Astrocyte of the spinal cord (primary cell): Measurements from ENCODE around the gene SGPL1.

Experiments used
- DNase-seq: peaks from one replicate; pipeline ENCODE4 v3.0.0; 2011; ENCODE audit warnings: low read depth, low spot score
- H3K4me3 ChIP-seq: 2 replicates; pipeline ENCODE4 v1.5.1; 2011; ENCODE audit warnings: low read depth, mild to moderate bottlenecking, low read length, moderate library complexity
- in situ Hi-C: cut with HindIII; loops from 2 replicates; pipeline ENCODE4 v1.10.0; 2017; ENCODE audit warnings: low sequenced_read_pairs
- TF ChIP-seq, protein P1 (sequence below): IDR thresholded peaks from 2 replicates; pipeline ENCODE4 v1.5.1; 2012; ENCODE audit warnings: low read depth, mild to moderate bottlenecking, low read length, inconsistent platforms

The SGPL1 gene

DNA sequence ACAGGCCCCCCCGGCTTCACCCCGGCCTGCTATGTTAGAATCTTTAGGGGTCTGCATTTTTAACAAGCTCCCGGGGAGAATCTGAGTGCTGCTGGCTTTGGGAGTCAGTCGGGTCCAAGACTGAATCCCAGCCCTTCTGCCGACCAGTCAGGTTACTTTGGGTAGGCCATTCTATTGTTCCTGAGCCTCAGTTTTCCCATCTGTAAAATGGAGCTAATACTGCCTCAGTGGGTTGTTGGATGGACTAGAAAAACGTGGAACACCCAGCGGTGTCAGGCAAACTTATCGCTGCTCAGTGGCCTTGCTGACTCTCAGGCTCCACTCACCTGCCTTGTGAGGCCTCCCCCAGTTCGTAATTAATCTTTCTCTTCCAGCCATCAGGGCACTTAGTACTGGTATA, 42.3 kb upstream of the SGPL1 start:
- TF ChIP-seq, protein P1, sequence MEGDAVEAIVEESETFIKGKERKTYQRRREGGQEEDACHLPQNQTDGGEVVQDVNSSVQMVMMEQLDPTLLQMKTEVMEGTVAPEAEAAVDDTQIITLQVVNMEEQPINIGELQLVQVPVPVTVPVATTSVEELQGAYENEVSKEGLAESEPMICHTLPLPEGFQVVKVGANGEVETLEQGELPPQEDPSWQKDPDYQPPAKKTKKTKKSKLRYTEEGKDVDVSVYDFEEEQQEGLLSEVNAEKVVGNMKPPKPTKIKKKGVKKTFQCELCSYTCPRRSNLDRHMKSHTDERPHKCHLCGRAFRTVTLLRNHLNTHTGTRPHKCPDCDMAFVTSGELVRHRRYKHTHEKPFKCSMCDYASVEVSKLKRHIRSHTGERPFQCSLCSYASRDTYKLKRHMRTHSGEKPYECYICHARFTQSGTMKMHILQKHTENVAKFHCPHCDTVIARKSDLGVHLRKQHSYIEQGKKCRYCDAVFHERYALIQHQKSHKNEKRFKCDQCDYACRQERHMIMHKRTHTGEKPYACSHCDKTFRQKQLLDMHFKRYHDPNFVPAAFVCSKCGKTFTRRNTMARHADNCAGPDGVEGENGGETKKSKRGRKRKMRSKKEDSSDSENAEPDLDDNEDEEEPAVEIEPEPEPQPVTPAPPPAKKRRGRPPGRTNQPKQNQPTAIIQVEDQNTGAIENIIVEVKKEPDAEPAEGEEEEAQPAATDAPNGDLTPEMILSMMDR, result no peak
- no peak overlapping the region for H3K4me3 ChIP-seq
- in situ Hi-C loops, result no loop called here
- DNase-seq, result no peak

DNA sequence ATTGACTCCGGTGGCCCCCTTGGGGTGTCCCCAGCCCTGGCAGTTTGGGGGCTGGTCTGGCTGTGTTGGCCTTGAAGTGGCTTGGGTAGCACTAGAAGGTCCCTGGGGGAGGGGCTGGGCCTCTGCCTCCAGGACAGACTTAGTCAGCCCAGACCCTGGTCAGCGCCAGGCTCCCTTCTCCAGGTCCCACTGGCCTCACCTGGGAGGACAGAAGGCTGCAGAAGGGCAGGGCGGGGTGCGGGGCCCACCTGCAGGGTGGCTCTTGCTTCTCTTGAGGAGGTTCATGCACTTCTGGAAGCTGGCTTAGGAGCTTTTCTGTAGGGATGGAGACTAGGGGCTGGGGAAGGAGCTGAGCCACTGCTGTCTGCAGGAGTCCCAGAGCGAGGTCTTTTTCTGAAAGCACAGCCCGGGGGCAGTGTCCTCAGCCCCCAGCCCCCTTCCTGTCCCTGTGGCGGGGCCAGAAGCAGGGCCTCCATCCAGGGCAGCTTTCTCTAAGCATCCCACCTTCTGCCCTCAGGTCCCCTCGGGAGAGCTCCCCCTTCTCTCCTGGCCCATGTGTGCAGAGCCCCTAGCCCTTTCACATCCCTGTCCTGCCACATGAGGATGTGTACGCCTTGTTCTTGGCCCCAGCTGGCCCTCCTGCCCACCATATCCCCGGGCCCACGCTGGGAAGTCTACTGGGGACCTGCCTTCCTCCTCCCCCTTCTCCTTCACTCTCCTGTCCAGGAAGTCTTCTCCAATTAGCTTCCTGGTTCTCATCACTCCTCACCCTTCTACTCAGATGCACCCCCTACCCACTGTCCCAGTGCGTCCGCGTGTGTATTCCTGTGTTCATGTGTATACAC, 41.6 kb upstream of the SGPL1 start:
- DNase-seq, result no peak
- no peak overlapping the region for H3K4me3 ChIP-seq
- TF ChIP-seq, protein P1, result no peak
- in situ Hi-C loops, result no loop called here

DNA sequence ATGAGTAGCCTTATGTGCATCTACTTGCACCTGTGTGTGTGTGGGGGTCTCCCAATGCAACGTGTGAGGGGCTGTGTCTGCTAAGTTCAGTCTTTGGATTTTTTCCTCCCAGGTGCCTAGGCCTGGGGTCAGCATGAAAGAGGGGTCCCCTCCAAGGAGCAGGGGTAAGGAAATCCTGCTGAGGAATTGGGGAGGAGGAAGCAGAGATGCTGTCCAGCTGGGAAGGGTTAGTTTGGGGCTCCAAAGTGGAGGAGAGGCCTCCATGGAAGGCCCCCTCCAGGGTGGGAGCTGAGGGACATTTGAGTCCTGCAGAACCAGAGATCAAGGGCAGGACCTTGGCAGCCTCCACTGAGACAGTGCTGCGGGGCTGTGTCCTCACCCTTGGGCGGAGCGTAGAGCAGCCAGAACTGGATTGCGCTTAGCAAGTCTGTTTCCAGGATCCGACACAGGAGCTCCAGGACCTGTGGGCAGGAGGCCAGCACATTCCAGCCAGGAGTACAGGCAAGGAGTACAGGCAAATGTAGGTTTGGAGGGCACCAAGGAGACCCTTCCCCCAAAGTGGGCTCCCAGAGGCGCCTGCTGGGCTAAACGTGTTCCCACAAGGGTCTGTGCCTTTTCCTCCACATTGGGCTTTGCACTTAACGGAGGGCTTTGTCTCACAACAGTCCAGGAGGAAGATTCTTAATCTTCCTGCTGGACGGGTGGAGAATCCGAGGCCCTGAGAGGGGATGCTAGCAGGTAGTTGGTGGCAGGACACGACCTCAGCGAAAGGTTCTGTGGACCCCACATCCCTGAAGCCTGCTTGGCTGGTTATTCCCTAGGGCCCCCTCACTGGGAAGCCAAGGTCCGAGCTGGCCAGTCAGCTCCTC, 40.7 kb upstream of the SGPL1 start:
- in situ Hi-C loops, result no loop called here
- H3K4me3 ChIP-seq, result no peak overlapping the region
- no peak for DNase-seq
- TF ChIP-seq, protein P1, result no peak

DNA sequence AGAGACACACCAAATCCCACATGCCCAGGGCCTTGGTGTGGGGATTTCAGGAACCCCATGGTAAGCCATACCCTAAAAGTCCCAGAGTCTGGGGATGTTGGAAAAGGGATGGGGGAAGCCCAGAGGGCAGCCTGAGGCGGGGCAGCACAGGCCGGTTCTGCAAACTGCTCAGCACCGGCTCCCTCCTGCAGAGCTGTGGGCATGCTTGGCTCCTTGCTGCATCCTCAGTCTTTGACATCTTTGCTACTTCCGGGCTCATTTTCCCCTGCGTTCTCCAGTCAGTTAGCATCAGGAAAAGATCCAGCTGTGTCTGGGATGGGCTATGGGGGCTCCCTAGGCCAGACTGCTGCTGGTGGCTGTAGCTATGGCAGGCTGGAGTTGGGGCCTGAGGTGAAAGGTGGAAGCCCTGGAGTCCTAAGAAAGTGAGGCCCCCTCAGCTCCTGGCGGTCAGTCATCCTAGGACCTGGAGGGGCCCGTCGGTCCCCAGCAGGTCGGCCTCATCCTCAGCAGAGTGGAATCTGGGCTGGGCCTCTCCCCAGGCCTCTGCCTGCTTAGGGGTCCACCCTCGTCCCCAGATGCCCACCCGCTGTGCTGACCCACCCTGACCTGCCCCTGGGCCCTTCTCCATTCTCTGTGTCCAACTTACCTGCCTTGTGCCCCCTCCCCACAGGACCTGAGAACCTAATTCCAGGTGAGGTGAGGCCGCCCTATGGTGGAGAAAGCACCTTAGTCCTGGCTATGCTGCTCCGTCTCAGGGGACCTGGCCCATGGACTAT, 39.9 kb upstream of the SGPL1 start:
- TF ChIP-seq, protein P1, result no peak
- no peak overlapping the region for H3K4me3 ChIP-seq
- in situ Hi-C loops, result no loop called here
- DNase-seq, result no peak

DNA sequence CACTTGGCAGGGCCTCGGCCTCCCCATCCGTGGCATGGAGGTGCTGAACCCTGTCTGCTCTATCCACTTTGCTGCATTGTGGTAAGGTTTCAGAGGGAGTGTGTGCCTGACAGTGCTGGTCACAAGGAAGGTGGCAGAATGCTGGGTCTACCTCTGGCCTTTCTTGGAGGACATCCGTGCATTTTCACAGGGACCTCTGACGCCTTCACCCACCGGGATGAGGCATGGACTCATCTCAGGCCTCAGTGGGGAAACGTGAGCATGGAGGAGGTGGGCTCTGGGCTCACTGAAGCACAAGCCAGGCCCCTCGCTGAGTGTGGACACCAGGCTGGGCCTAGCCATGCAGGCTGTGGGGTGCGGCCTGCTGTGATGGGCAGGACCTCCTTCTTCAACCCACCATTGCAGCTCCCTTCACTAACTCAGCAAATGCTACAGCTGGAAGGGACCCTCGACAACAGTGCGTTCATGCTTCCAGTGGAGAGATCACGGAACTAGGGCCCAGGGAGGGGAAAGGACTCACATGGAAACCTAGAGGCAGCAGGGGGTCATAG, 39.2 kb upstream of the SGPL1 start:
- TF ChIP-seq, protein P1, result no peak
- no peak overlapping the region for H3K4me3 ChIP-seq
- no peak for DNase-seq
- in situ Hi-C loops, result no loop called here
